ENCODE measurements around the gene PLXNA4. TPM values are rescaled to one million over a fixed set of nuclear protein-coding genes. Genes with fewer than 3 reads are reported as not detected.

Gene PLXNA4
- total and polyA plus RNA-seq, 2 donors (not counting 1 experiment from before 2014, with no cell fraction given) = not detected

GRCh38 chr7:132269718-132270117 lies 306.6 kb downstream of the PLXNA4 start:
- Histone ChIP-seq H3K4me2 (replicated peaks; ENCODE audit: low read depth, low read length, poor library complexity, severe bottlenecking) (no peak overlapping the region), H3K4me1 (ENCODE audit: control insufficient read depth in 2 of 2, insufficient read depth in 2 of 2, low read length in 2 of 2) (no peaks in the 10 kb centered on the region), H3K27me3 (replicated peaks in 1 of 4; ENCODE audit: control extremely low read depth in 1 of 4, control insufficient read depth in 3 of 4, insufficient read depth in 4 of 4, low read length in 3 of 4) (no peaks in the 10 kb centered on the region), H3K36me3 (replicated peaks in 1 of 2; ENCODE audit: control extremely low read depth in 1 of 2, control insufficient read depth in 1 of 2, extremely low read depth in 1 of 2, insufficient read depth in 2 of 2, low read length in 1 of 2) (no peaks in the 10 kb centered on the region), H3K9me3 (ENCODE audit: control extremely low read depth in 1 of 3, control insufficient read depth in 2 of 3, insufficient read depth in 1 of 3, low read length in 2 of 3) (peaks cover 0 to 3% (median 0%) of the 10 kb centered on the region in 3 donors), H3K27ac (ENCODE audit: low read length in 2 of 2) (no peak overlapping the region), H3K4me3 (ENCODE audit: control extremely low read depth in 1 of 5, extremely low read depth in 1 of 5, insufficient read depth in 1 of 5, low read depth in 2 of 5, low read length in 4 of 5) (no peak overlapping the region), H3K9ac (ENCODE audit: low read length) (no peak overlapping the region), H2AFZ (ENCODE audit: insufficient read depth, low read depth, low read length, poor library complexity, severe bottlenecking) (no peak overlapping the region), H3K79me2 (ENCODE audit: control insufficient read depth, insufficient read depth, low read length) (no peaks in the 10 kb centered on the region), H4K20me1 (ENCODE audit: control insufficient read depth, insufficient read depth, low read length, poor library complexity, severe bottlenecking) (no peaks in the 10 kb centered on the region)
- no peak overlapping the region for H3K4me3 Mint-ChIP-seq
- no peaks in the 10 kb centered on the region for H3K4me1 Mint-ChIP-seq
- intact Hi-C loops (cut with micrococcal nuclease) = no loop called here
- peaks cover 3% of the 10 kb centered on the region for H3K9me3 Mint-ChIP-seq (ENCODE audit: insufficient read depth)
- no peak overlapping the region for H3K27ac Mint-ChIP-seq
- POLR2A ChIA-PET = no interaction called here
- no peak for ATAC-seq (ENCODE audit: low read depth)
- CTCF ChIA-PET = no interaction called here
- peaks cover 7% of the 10 kb centered on the region for H3K27me3 Mint-ChIP-seq
- TF ChIP-seq CTCF (IDR thresholded peaks at IDR 0.05) (no peak), EZH2 (IDR thresholded peaks at IDR 0.05; ENCODE audit: borderline replicate concordance, insufficient read depth, low read depth, low read length, poor library complexity, severe bottlenecking) (no peak)
- no peak for DNase-seq
- 55% methylated on average over 1 of the region's 5 CpGs for WGBS (ENCODE audit: insufficient coverage)

GRCh38 chr7:132263151-132263550 lies 313.1 kb downstream of the PLXNA4 start:
- no peak for TF ChIP-seq EZH2 (IDR thresholded peaks at IDR 0.05; ENCODE audit: borderline replicate concordance, insufficient read depth, low read depth, low read length, poor library complexity, severe bottlenecking)
- TF ChIP-seq CTCF (IDR thresholded peaks at IDR 0.05) = no peak
- Histone ChIP-seq H3K27me3 (replicated peaks in 1 of 4; ENCODE audit: control extremely low read depth in 1 of 4, control insufficient read depth in 3 of 4, insufficient read depth in 4 of 4, low read length in 3 of 4) (no peaks in the 10 kb centered on the region), H3K36me3 (replicated peaks in 1 of 2; ENCODE audit: control extremely low read depth in 1 of 2, control insufficient read depth in 1 of 2, extremely low read depth in 1 of 2, insufficient read depth in 2 of 2, low read length in 1 of 2) (no peaks in the 10 kb centered on the region), H3K9ac (ENCODE audit: low read length) (no peak overlapping the region), H3K4me1 (ENCODE audit: control insufficient read depth in 2 of 2, insufficient read depth in 2 of 2, low read length in 2 of 2) (no peaks in the 10 kb centered on the region), H3K4me3 (ENCODE audit: control extremely low read depth in 1 of 5, extremely low read depth in 1 of 5, insufficient read depth in 1 of 5, low read depth in 2 of 5, low read length in 4 of 5) (no peak overlapping the region), H2AFZ (ENCODE audit: insufficient read depth, low read depth, low read length, poor library complexity, severe bottlenecking) (no peak overlapping the region), H3K9me3 (ENCODE audit: control extremely low read depth in 1 of 3, control insufficient read depth in 2 of 3, insufficient read depth in 1 of 3, low read length in 2 of 3) (peaks cover 0 to 3% (median 0%) of the 10 kb centered on the region in 3 donors), H3K27ac (ENCODE audit: low read length in 2 of 2) (no peak overlapping the region), H3K79me2 (ENCODE audit: control insufficient read depth, insufficient read depth, low read length) (no peaks in the 10 kb centered on the region), H3K4me2 (replicated peaks; ENCODE audit: low read depth, low read length, poor library complexity, severe bottlenecking) (no peak overlapping the region), H4K20me1 (ENCODE audit: control insufficient read depth, insufficient read depth, low read length, poor library complexity, severe bottlenecking) (no peaks in the 10 kb centered on the region)
- H3K9me3 Mint-ChIP-seq (ENCODE audit: insufficient read depth) = peaks cover 3% of the 10 kb centered on the region
- H3K27ac Mint-ChIP-seq = no peak overlapping the region
- no peaks in the 10 kb centered on the region for H3K4me1 Mint-ChIP-seq
- intact Hi-C loops (cut with micrococcal nuclease) = no loop called here
- ChIA-PET CTCF (interaction anchor here (1.2 kb wide), 1 partner anchor 8 kb away, joined by 3 read pairs; no protein-coding TSS in a partner anchor), POLR2A (no interaction called here)
- ATAC-seq (ENCODE audit: low read depth) = no peak
- WGBS (ENCODE audit: insufficient coverage) = 68% methylated on average over 4 of the region's 4 CpGs
- H3K27me3 Mint-ChIP-seq = peaks cover 11% of the 10 kb centered on the region
- no peak for DNase-seq
- no peak overlapping the region for H3K4me3 Mint-ChIP-seq

All from B cell (primary cell).